ENCODE results near the gene CMTM5.

Gene CMTM5

GRCh38 chr14:23358553-23359166 lies 18.2 kb upstream of the CMTM5 start:
- DNase-seq = no peak

- no peak for DNase-seq
Measured at GRCh38 chr14:23359167-23359626, 17.6 kb upstream of the CMTM5 start.

- no peak for DNase-seq
Measured at GRCh38 chr14:23359722-23360447, 17.0 kb upstream of the CMTM5 start.

- DNase-seq = no peak
Measured at GRCh38 chr14:23360496-23360895, 16.4 kb upstream of the CMTM5 start.

GRCh38 chr14:23361320-23361719 lies 15.5 kb upstream of the CMTM5 start:
- DNase-seq = no peak

GRCh38 chr14:23361763-23362162 lies 15.1 kb upstream of the CMTM5 start:
- no peak for DNase-seq

GRCh38 chr14:23362200-23362599 lies 14.6 kb upstream of the CMTM5 start:
- DNase-seq = no peak

GRCh38 chr14:23364164-23365035 lies 12.4 kb upstream of the CMTM5 start:
- DNase-seq = no peak

- DNase-seq = no peak
Measured at GRCh38 chr14:23365036-23365731, 11.7 kb upstream of the CMTM5 start, which contains the start of gene EFS. Gene EFS, minus strand, starts transcription at chr14:23365172. Its CDS starts 147 bp downstream, at chr14:23365025.

GRCh38 chr14:23365732-23366425 lies 11.0 kb upstream of the CMTM5 start:
- no peak for DNase-seq

- DNase-seq = no peak
Measured at GRCh38 chr14:23366426-23366921, 10.4 kb upstream of the CMTM5 start.

- DNase-seq = no peak
Measured at GRCh38 chr14:23370221-23370620, 6.6 kb upstream of the CMTM5 start.

- no peak for DNase-seq
Measured at GRCh38 chr14:23371865-23372264, 5.0 kb upstream of the CMTM5 start.

GRCh38 chr14:23372509-23372908 lies 4.3 kb upstream of the CMTM5 start, which contains the start of gene IL25:
Gene IL25, plus strand, starts transcription at chr14:23372809.
- no peak for DNase-seq

GRCh38 chr14:23373041-23373440 lies 3.8 kb upstream of the CMTM5 start:
- DNase-seq = no peak

- no peak for DNase-seq
Measured at GRCh38 chr14:23375527-23376251, 1.2 kb upstream of the CMTM5 start.

- DNase-seq = no peak
Measured at GRCh38 chr14:23377198-23377550, 328 bp downstream of the CMTM5 start.

GRCh38 chr14:23377573-23378563 lies 1.0 kb downstream of the CMTM5 start:
- no peak for DNase-seq

- no peak for DNase-seq
Measured at GRCh38 chr14:23378612-23379220, 1.9 kb downstream of the CMTM5 start.
